Motor neuron (in vitro differentiated cells): Measurements from ENCODE around the gene CLEC4G. TPM values are rescaled to one million over a fixed set of nuclear protein-coding genes. Genes with fewer than 3 reads are reported as not detected.
"Not testable (repeated sequence)": the region's sequence is repeated elsewhere in the genome, so short reads cannot be mapped to it uniquely, and the experiment has no call there.

Experiments used
- ATAC-seq, 8 experiments: fragments of 200-7000 bp; cut with Tn5 transposase; replicated peaks in 6 of 8; 2 replicates each; pipeline ENCODE4 v1.8.0; 2021; ENCODE audit warnings: mild to moderate bottlenecking in 8 of 8, moderate library complexity in 8 of 8
- H3K27ac ChIP-seq, 2 donors: fragments of 250-450 bp; sonication (Bioruptor Pico); 2 replicates each; pipeline ENCODE4 v1.9.0; 2021; ENCODE audit warnings: antibody characterized with exemption in 2 of 2, mild to moderate bottlenecking in 2 of 2, moderate library complexity in 1 of 2
- H3K4me1 ChIP-seq, 2 donors: fragments of 250-450 bp; sonication (Bioruptor Pico); replicated peaks in 1 of 2; 2 replicates each; pipeline ENCODE4 v1.6.1; 2021; ENCODE audit warnings: antibody characterized with exemption in 2 of 2, mild to moderate bottlenecking in 2 of 2, moderate library complexity in 1 of 2
- H3K4me3 ChIP-seq, 5 donors: fragments of 250-450 bp; sonication (Bioruptor Pico); 2 replicates each; pipeline ENCODE4 v1.9.0; 2021; ENCODE audit warnings: antibody characterized with exemption in 5 of 5, mild to moderate bottlenecking in 5 of 5, moderate library complexity in 4 of 5
- WGBS, 10 experiments: fragments of 450-650 bp; shearing (Covaris generic); methylation state at CpG; one replicate each; pipeline ENCODE4 v1.0.0; 2022; 5-methylcytosine and 5-hydroxymethylcytosine counted together
- in situ Hi-C, 9 experiments: fragments of 400-800 bp; cut with MboI; loops; one replicate each; pipeline ENCODE4 v1.15.0; 2021; ENCODE audit warnings: low sequenced_read_pairs in 9 of 9, low pct_unique_long_range_greater_than_20kb in 2 of 9; ENCODE audit not compliant: unreplicated experiment in 9 of 9
- total RNA-seq, 8 experiments: library from RNA; unstranded; fragments of 300-600 nt; gene quantifications; 2 replicates each; pipeline versions ENCODE4 v1.2.3 to v1.2.4, GENCODE V29; 2022

The CLEC4G gene
- total RNA-seq, 8 experiments from 2014 or later = 0.20 TPM; not detected in 7

DNA sequence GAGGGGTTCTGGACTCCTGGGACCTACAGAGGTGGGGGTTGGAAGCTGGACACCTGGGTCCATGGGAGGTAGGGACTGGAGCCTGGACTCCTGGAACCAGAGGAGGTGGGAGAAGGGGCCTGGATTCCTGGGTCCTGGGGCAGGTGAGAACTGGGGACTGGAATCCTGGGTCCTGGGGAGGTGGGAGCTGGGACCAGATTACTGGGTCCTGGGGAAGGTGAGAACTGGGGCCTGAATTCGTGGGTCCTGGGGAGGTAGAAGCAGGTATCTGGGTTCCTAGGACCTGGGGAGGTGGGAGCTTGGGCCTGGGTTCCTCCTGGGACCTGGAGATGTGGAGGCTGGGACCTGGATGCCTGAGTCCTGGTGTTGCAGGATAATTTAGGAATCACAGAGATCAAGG, 31.8 kb upstream of the CLEC4G start:
- in situ Hi-C loops = no loop called here
- Histone ChIP-seq H3K4me3 (no peak overlapping the region), H3K4me1 (no peaks in the 10 kb centered on the region), H3K27ac (no peak overlapping the region)
- 0% methylated on average over 1 of the region's 1 CpG; no CpG with 5 or more reads in 9 of the 10 experiments for WGBS, 10 experiments
- ATAC-seq = no peak

DNA sequence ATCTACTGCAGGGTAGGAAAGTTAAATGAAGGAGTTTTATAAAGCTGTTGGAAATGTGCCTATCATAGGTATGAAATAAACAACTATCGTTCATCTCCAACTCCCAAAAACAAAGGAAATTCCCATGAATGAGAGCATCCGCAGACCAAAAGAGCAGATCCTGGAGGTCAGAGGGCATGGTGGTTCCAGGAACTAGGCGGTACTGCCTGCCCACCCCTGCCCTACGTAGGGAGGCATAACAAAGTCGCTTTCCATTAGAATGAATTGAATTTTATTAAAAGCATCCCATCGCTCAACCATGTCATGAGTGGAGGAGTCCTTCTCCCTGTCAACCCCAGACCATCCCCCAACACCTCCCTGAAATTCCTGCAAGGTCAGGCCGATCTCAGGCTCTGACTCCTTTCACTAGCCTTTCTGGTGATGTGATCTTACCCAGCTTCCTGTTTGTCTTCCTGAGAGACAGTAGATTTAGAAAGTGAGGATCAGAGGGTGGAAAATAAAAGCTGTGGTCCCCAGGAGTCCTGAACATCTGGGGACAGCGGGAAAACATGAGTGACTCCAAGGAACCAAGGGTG, 30.9 kb upstream of the CLEC4G start, which contains the start of gene CLEC4M:
Gene CLEC4M, plus strand, starts transcription at position 525 of the 575 bp plus-strand sequence. Its CDS starts 24 bp downstream, at position 549.
- in situ Hi-C loops = no loop called here
- ATAC-seq = no peak
- 23 to 55% (median 52%) methylated on average over 3 to 8 of the region's 8 CpGs; no CpG with 5 or more reads in 4 of the 10 experiments for WGBS, 10 experiments
- H3K27ac ChIP-seq = no peak within 1 kb of the TSS
- H3K4me1 ChIP-seq = no peaks in the 10 kb centered on the region
- H3K4me3 ChIP-seq = no peak within 1 kb of the TSS

DNA sequence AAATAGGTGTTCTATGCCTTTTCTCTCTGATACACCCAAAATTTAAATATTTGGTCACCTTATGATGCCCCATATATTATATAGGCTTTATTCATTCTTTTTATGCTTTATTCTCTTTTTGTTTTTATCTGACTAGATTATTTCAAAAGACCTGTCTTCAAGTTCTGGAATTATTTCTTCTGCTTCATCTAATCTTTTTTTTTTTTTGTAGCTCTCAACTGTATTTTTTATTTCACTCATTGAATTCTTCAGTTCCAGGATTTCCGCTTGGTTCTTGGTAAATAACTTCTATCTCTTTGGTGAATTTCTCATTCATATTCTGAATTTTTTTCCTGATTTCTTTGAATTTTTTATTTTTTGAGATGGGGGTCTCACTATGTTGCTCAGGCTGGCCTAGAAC, 27.2 kb upstream of the CLEC4G start:
- in situ Hi-C loops = no loop called here
- WGBS, 10 experiments = 37 to 94% (median 69%) methylated on average over 1 of the region's 1 CpG; no CpG with 5 or more reads in 2 of the 10 experiments
- no peak overlapping the region for H3K27ac ChIP-seq
- H3K4me1 ChIP-seq = no peaks in the 10 kb centered on the region
- ATAC-seq = no peak
- H3K4me3 ChIP-seq = no peak overlapping the region

DNA sequence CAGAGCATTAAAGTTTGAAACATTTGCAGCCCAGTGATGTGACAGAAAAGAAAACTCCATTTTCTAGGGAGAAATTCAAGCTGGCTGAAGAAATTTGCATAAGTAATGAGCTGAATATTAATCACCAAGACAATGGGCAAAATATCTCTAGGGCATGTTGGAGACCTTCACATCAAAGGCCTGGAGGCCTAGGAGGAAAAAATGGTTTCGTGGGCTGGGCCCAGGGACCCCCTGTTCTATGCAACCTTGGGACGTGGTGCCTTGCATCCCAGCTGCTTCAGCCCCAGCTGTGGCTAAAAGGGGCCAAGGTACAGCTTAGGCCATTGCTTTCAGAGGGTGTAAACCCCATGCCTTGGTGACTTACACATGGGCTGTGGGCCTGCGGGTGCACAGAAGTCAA, 25.4 kb upstream of the CLEC4G start:
- WGBS, 10 experiments = 0 to 83% (median 29%) methylated on average over 1 to 2 of the region's 3 CpGs; no CpG with 5 or more reads in 4 of the 10 experiments
- H3K4me1 ChIP-seq = no peaks in the 10 kb centered on the region
- no peak overlapping the region for H3K4me3 ChIP-seq
- H3K27ac ChIP-seq = no peak overlapping the region
- ATAC-seq = no peak
- in situ Hi-C loops = no loop called here

DNA sequence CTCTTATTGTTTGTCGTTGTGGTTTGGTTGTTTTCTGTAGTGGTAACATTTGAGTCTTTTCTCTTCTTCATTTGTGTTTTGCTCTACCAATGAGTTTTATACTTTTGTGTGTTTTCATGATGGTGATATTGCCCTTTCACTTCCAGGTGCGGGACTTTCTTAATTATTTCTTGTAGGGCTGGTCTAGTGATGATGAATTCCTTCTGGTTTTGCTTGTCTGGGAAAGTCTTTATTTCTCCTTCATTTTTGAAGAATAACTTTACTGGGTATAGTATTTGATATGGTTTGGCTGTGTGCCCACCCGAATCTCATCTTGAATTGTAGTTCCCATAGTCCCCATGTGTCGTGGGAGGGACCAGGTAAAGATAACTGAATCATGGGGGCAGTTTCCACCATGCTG, 24.3 kb upstream of the CLEC4G start:
- in situ Hi-C loops = no loop called here
- no peaks in the 10 kb centered on the region for H3K4me1 ChIP-seq
- no peak overlapping the region for H3K27ac ChIP-seq
- WGBS, 10 experiments = 0 to 30% (median 8%) methylated on average over 2 to 4 of the region's 4 CpGs; no CpG with 5 or more reads in 1 of the 10 experiments
- H3K4me3 ChIP-seq = no peak overlapping the region
- no peak for ATAC-seq

DNA sequence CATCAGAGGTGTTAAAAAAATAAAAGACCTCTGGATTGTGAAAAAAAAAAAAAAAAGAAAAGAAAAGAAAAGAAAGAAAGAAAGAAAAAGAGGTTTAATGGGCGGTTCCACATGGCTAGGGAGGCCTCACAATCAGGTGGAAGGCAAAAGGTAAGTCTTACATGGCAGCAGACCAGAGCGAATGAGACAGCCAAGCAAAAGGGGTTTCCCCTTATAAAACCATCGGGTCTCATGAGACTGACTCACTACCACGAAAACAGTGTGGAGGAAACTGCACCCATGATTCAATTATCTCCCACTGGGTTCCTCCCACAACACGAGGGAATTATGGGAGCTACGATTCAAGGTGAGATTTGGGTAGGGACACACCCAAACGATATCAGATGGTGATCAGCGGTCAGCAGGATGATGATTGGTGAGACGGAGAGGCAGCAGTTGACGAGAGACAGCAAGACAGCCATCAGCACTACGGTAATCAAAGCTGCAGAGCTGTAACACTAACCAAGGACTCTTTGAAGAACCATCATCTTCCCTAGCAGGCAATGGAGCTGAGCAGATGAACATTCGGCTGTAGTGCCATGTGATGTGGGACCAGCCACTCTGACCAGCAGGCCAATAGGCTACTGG, 19.4 kb upstream of the CLEC4G start:
- no peak overlapping the region for H3K27ac ChIP-seq
- H3K4me3 ChIP-seq = no peak overlapping the region
- ATAC-seq = no peak
- in situ Hi-C loops = no loop called here
- H3K4me1 ChIP-seq = no peaks in the 10 kb centered on the region
- 18 to 66% (median 38%) methylated on average over 3 to 11 of the region's 12 CpGs for WGBS, 10 experiments

DNA sequence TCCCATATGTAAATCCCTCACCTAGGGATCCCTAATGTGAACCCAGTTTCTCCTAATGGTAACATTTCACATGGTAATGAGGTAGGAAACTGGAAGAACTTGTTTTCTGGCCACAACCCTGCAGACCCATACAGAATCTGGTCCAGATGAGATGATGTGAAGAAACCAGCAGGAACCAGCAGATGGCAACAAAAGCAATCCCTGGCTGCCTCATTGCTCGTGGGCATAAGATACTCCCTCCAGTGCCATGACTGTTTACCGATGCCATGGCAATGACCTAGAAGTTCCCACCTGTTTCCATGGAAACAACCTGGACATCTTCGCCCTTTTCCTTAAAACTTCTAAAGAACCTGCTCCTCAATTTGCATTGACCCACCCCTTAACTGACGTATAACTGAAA, 16.8 kb upstream of the CLEC4G start:
- WGBS, 10 experiments = 0 to 60% (median 28%) methylated on average over 1 to 4 of the region's 4 CpGs; no CpG with 5 or more reads in 1 of the 10 experiments
- no peaks in the 10 kb centered on the region for H3K4me1 ChIP-seq
- in situ Hi-C loops = no loop called here
- peak in 3 of 8 experiments; percentile 37 to 53 (median 38) for ATAC-seq
- no peak overlapping the region for H3K27ac ChIP-seq
- H3K4me3 ChIP-seq = no peak overlapping the region

DNA sequence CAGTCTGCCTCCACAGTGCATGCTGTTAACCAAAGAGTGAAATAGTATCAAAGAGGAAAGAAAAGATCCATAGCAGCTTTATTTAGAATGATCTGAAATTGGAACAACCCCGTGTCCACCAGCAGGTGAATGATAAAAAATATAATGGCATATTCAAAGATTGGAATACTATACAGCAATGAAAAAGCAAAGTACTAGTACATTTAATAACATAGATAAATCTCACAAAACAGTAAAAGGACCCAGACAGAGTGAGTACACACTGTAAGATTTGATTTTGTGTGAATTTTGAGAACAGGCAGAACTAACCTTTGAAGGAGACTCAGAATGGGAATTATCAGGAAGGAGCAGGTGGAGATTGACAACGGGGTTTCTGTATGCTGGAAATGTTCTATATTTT, 16.3 kb upstream of the CLEC4G start:
- no peak for ATAC-seq
- Histone ChIP-seq H3K27ac (no peak overlapping the region), H3K4me3 (no peak overlapping the region), H3K4me1 (no peaks in the 10 kb centered on the region)
- in situ Hi-C loops = no loop called here
- 0 to 50% (median 3%) methylated on average over 1 to 2 of the region's 2 CpGs for WGBS, 10 experiments

DNA sequence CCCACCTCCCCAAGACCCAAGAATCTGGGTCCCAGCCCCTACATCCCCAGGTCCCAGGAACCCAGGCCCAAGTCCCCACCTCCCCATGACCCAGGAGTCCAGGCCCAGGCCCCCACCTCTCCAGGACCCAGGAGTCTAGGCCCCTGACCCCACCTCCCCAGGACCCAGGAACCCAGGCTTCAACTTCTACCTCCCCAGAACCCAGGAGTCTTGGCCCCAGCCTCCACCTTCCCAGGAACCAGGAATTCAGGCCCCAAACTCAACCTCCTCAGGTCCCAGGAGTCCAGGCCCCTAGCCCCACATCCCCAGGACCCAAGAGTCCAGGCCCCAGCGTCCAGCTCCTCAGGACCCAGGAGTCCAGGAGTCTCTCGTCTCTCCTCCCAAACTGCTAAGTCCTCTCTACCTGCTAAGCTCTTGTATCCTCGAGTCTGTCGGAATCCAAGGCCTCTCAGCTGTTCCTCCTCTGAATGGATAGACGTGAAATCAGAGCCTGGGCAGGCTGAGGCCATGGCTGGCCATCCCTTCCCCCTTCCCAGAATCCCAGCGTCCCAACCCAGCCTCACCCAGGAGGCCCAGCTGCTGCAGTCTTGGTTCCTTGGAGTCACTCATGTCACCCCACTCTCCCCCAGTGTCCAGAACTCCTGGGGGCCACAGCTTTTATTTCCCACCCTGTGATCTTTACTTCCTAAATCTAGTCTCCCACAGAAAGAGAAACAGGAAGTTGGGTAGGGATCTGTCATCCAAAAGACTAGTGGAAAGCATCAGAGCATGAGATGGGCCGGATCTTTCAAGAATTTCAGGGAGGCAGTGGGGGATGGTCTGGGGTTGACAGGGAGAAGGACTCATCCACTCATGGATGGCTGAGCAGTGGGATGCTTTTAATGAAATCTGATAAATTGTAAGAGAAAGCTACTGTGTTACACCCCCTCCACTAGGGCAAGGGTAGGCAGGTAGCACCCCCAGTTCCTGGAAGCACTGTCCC, 15.3 kb upstream of the CLEC4G start, which contains the start of gene CD209:
Gene CD209, minus strand, starts transcription at position 632 of the 982 bp plus-strand sequence. Its CDS starts 23 bp downstream, at position 609.
- no peak for ATAC-seq
- in situ Hi-C loops = no loop called here
- no peaks in the 10 kb centered on the region for H3K4me1 ChIP-seq
- H3K27ac ChIP-seq = no peak within 1 kb of the TSS
- WGBS, 10 experiments = 0 to 40% (median 26%) methylated on average over 1 to 7 of the region's 7 CpGs; no CpG with 5 or more reads in 3 of the 10 experiments
- no peak within 1 kb of the TSS for H3K4me3 ChIP-seq

DNA sequence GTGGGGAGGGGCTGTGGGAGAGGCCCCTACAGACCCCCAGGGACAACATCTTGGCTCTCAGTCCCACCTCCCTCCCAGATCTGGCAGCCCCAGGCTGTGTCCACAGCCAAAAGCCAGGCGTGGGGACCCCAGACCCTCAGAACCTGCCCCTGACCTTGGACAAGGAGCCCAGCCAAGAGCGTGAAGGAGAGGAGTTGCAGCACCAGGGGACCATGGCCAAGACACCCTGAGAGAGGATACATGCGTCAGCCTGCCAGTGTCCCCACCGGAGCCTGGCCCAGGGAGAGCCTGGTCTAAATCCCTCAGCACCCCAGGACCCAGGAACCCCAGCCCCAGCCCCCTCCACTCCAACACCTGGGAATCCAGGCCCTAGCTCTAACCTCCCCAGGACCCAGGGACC, 14.4 kb upstream of the CLEC4G start:
- H3K27ac ChIP-seq, H3K4me3 ChIP-seq, H3K4me1 ChIP-seq, ATAC-seq, in situ Hi-C loops: not testable (repeated sequence)
- 0 to 82% methylated on average over 1 to 2 of the region's 4 CpGs; no CpG with 5 or more reads in 8 of the 10 experiments for WGBS, 10 experiments

DNA sequence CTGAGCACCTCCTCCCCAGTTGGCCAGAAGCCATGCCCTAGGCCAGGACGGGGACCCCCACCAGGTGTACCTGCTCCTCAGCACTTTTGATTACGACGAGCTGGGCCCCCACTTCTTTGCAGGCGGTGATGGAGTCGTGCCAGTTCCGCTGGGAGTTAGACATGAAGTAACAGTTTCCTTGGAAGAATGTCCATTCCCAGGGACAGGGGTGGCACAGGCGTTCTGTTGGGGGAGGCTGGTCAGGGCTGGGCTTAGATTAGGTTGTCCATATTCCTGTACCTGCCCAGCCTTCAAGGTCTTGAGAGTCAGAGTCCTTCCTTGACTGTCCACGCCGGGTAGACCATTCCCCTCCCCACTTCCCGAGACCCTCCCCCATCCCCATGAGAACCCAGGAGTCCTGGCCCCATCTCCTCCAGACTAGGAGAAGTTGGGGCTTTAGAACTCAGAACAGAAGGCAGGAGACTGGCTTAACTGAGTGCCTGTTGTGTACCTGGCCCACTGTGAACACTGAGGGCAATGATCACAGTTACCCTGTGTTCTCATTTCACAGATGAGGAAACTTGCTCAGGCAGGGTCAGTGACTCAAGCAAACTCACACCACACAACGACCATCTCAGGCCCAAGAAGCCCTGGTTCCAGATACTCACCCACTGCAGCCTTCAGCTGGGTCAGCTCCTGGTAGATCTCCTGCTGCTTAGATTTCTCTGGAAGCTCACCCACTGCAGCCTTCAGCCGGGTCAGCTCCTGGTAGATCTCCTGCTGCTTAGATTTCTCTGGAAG, 13.2 kb upstream of the CLEC4G start:
- no peak for ATAC-seq
- 0 to 54% (median 21%) methylated on average over 1 to 7 of the region's 12 CpGs; no CpG with 5 or more reads in 6 of the 10 experiments for WGBS, 10 experiments
- no peaks in the 10 kb centered on the region for H3K4me1 ChIP-seq
- H3K27ac ChIP-seq = no peak overlapping the region
- no peak overlapping the region for H3K4me3 ChIP-seq
- in situ Hi-C loops = no loop called here

DNA sequence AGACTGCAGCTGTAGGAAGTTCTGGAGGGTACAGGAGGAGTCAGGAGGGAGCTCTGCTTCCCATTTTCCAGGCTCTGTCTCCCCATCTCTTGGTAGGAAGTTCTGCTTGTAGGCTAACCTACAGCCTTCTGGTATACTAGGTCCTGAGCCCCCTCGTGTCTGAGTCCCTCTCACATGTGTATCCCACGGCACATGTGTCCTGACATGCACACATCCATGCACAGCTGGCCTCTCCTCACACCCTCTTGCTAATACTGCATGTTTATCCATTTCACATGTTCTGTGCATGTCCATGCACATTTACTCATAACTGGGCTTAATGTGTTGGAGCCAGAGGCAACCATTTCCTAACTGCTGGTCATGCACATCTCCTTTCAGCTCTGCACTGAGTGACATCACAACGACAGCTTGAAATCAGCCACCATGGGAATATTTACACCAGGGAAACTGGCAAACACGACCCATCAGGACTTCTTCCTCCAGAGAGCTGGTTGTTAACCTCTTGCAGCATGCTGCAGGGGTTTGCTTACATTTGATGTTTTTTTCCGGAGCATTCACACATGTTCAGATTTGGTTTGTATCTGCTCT, 12.4 kb upstream of the CLEC4G start:
- in situ Hi-C loops = no loop called here
- Histone ChIP-seq H3K4me1 (no peaks in the 10 kb centered on the region), H3K27ac (no peak overlapping the region), H3K4me3 (no peak overlapping the region)
- WGBS, 10 experiments = 0 to 31% (median 21%) methylated on average over 1 to 4 of the region's 5 CpGs; no CpG with 5 or more reads in 4 of the 10 experiments
- no peak for ATAC-seq
